ENCODE results near the gene ATAT1. TPM values are rescaled to one million over a fixed set of nuclear protein-coding genes. Genes with fewer than 3 reads are reported as not detected.

The ATAT1 gene
- total and polyA plus RNA-seq, 2 of the 13 experiments (the other 11 are each of a cell fraction or from before 2014, with no cell fraction given): 9.2 to 23.6 TPM

DNA sequence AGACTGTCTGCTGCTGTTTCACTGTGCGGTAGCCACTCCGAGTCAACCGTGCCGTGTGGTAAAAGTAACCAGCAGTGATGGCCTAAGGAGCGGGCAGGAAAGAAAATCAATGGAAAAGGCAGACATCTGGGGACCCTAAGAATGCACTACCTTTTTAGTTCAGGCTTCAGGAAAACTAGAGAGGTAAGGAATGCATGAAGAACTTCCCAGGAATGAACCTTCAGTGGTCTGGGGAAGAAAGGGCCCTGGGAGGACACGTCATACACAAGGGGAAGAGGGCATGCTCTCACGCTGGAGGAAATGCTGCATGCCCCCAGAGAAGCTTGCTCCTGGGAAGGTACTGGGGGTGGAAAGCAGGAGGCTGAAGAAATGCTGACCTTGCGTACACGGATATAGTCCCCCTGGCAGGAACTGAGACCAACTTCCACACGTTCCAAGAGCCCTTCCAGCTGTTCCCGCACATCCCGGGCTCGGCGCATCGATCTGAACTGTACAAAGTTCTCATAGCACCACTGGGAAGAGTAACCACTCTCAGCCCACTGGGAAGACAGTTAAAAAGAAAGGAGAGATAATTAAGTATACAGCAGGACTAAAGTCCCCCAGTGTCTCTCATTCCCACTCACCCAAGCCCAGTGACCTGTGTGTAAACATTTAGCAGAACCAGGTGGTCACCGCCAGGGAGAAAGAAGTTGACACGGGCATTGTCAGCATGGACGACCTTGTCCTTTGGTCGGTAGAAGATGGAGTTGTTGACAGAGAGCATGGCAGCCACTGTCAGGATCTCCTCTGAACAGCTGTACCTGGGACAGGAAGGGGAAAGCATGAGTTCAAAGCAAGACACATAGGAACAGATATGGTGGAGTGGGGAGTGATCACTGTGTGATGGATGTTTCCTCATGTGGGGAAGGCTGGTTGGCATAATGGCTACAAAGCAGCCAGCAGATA lies 28.4 kb downstream of the ATAT1 start (continued):
- TF ChIP-seq, protein P1, sequence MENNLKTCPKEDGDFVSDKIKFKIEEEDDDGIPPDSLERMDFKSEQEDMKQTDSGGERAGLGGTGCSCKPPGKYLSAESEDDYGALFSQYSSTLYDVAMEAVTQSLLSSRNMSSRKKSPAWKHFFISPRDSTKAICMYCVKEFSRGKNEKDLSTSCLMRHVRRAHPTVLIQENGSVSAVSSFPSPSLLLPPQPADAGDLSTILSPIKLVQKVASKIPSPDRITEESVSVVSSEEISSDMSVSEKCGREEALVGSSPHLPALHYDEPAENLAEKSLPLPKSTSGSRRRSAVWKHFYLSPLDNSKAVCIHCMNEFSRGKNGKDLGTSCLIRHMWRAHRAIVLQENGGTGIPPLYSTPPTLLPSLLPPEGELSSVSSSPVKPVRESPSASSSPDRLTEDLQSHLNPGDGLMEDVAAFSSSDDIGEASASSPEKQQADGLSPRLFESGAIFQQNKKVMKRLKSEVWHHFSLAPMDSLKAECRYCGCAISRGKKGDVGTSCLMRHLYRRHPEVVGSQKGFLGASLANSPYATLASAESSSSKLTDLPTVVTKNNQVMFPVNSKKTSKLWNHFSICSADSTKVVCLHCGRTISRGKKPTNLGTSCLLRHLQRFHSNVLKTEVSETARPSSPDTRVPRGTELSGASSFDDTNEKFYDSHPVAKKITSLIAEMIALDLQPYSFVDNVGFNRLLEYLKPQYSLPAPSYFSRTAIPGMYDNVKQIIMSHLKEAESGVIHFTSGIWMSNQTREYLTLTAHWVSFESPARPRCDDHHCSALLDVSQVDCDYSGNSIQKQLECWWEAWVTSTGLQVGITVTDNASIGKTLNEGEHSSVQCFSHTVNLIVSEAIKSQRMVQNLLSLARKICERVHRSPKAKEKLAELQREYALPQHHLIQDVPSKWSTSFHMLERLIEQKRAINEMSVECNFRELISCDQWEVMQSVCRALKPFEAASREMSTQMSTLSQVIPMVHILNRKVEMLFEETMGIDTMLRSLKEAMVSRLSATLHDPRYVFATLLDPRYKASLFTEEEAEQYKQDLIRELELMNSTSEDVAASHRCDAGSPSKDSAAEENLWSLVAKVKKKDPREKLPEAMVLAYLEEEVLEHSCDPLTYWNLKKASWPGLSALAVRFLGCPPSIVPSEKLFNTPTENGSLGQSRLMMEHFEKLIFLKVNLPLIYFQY (CRISPR knock-in tag; IDR thresholded peaks at IDR 0.05; ENCODE audit: borderline replicate concordance): peak; percentile 96
- no peak for TF ChIP-seq CBX2 (IDR thresholded peaks at IDR 0.05; ENCODE audit: low read depth, low read length)
- TF ChIP-seq CBX2 (CRISPR knock-in tag; IDR thresholded peaks at IDR 0.05; ENCODE audit: low read depth): no peak
- TF ChIP-seq ZNF878 (CRISPR knock-in tag; IDR thresholded peaks at IDR 0.05): peak; percentile 79; the same call in 1 of the 2 replicates
- TF ChIP-seq SOX6 (IDR thresholded peaks at IDR 0.05): no peak
- TF ChIP-seq SOX6 (CRISPR knock-in tag; IDR thresholded peaks at IDR 0.05): peak; percentile 99
- TF ChIP-seq, protein P2, sequence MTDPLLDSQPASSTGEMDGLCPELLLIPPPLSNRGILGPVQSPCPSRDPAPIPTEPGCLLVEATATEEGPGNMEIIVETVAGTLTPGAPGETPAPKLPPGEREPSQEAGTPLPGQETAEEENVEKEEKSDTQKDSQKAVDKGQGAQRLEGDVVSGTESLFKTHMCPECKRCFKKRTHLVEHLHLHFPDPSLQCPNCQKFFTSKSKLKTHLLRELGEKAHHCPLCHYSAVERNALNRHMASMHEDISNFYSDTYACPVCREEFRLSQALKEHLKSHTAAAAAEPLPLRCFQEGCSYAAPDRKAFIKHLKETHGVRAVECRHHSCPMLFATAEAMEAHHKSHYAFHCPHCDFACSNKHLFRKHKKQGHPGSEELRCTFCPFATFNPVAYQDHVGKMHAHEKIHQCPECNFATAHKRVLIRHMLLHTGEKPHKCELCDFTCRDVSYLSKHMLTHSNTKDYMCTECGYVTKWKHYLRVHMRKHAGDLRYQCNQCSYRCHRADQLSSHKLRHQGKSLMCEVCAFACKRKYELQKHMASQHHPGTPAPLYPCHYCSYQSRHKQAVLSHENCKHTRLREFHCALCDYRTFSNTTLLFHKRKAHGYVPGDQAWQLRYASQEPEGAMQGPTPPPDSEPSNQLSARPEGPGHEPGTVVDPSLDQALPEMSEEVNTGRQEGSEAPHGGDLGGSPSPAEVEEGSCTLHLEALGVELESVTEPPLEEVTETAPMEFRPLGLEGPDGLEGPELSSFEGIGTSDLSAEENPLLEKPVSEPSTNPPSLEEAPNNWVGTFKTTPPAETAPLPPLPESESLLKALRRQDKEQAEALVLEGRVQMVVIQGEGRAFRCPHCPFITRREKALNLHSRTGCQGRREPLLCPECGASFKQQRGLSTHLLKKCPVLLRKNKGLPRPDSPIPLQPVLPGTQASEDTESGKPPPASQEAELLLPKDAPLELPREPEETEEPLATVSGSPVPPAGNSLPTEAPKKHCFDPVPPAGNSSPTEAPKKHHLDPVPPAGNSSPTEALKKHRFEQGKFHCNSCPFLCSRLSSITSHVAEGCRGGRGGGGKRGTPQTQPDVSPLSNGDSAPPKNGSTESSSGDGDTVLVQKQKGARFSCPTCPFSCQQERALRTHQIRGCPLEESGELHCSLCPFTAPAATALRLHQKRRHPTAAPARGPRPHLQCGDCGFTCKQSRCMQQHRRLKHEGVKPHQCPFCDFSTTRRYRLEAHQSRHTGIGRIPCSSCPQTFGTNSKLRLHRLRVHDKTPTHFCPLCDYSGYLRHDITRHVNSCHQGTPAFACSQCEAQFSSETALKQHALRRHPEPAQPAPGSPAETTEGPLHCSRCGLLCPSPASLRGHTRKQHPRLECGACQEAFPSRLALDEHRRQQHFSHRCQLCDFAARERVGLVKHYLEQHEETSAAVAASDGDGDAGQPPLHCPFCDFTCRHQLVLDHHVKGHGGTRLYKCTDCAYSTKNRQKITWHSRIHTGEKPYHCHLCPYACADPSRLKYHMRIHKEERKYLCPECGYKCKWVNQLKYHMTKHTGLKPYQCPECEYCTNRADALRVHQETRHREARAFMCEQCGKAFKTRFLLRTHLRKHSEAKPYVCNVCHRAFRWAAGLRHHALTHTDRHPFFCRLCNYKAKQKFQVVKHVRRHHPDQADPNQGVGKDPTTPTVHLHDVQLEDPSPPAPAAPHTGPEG (CRISPR knock-in tag; IDR thresholded peaks at IDR 0.05): no peak
- TF ChIP-seq, protein P3, sequence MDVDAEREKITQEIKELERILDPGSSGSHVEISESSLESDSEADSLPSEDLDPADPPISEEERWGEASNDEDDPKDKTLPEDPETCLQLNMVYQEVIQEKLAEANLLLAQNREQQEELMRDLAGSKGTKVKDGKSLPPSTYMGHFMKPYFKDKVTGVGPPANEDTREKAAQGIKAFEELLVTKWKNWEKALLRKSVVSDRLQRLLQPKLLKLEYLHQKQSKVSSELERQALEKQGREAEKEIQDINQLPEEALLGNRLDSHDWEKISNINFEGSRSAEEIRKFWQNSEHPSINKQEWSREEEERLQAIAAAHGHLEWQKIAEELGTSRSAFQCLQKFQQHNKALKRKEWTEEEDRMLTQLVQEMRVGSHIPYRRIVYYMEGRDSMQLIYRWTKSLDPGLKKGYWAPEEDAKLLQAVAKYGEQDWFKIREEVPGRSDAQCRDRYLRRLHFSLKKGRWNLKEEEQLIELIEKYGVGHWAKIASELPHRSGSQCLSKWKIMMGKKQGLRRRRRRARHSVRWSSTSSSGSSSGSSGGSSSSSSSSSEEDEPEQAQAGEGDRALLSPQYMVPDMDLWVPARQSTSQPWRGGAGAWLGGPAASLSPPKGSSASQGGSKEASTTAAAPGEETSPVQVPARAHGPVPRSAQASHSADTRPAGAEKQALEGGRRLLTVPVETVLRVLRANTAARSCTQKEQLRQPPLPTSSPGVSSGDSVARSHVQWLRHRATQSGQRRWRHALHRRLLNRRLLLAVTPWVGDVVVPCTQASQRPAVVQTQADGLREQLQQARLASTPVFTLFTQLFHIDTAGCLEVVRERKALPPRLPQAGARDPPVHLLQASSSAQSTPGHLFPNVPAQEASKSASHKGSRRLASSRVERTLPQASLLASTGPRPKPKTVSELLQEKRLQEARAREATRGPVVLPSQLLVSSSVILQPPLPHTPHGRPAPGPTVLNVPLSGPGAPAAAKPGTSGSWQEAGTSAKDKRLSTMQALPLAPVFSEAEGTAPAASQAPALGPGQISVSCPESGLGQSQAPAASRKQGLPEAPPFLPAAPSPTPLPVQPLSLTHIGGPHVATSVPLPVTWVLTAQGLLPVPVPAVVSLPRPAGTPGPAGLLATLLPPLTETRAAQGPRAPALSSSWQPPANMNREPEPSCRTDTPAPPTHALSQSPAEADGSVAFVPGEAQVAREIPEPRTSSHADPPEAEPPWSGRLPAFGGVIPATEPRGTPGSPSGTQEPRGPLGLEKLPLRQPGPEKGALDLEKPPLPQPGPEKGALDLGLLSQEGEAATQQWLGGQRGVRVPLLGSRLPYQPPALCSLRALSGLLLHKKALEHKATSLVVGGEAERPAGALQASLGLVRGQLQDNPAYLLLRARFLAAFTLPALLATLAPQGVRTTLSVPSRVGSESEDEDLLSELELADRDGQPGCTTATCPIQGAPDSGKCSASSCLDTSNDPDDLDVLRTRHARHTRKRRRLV (CRISPR knock-in tag; IDR thresholded peaks at IDR 0.05): no peak
- peak; percentile 98 for TF ChIP-seq SOX5 (CRISPR knock-in tag; IDR thresholded peaks at IDR 0.05; ENCODE audit: borderline replicate concordance)
- TF ChIP-seq RXRB (CRISPR knock-in tag; IDR thresholded peaks at IDR 0.05; ENCODE audit: borderline replicate concordance): peak; percentile 93
- peak; percentile 90 for TF ChIP-seq MIXL1 (CRISPR knock-in tag; IDR thresholded peaks at IDR 0.05)
- no peak for TF ChIP-seq MLLT10 (CRISPR knock-in tag; IDR thresholded peaks at IDR 0.05)
- TF ChIP-seq SRSF1 (optimal IDR thresholded peaks at IDR 0.05; ENCODE audit: low read depth, low read length): no peak
